ENCODE measurements around the gene EEF1AKMT3. TPM values are rescaled to one million over a fixed set of nuclear protein-coding genes. Genes with fewer than 3 reads are reported as not detected.

EEF1AKMT3 gene
- total and polyA plus RNA-seq, 2 experiments from 2014 or later: 1.3 to 5.3 TPM

- H3K27me3 Mint-ChIP-seq (ENCODE audit: insufficient read depth, low read depth, poor library complexity): peaks cover 2% of the 10 kb centered on the region
- Histone ChIP-seq H4K20me1 (replicated peaks; ENCODE audit: insufficient read depth) (0 out of 2 replicates have a peak, but pooled peaks cover under 1% of the 10 kb centered on the region), H3K79me2 (replicated peaks; ENCODE audit: insufficient read depth) (no peaks in the 10 kb centered on the region), H3K4me3 (no peak overlapping the region), H3K36me3 (ENCODE audit: insufficient read depth) (peaks cover 3% of the 10 kb centered on the region; the same call in 1 of the 2 replicates), H3K27me3 (ENCODE audit: insufficient read depth) (no peaks in the 10 kb centered on the region), H3F3A (replicated peaks; ENCODE audit: low read depth) (no peaks in the 10 kb centered on the region), H3K9me2 (ENCODE audit: insufficient read depth) (no peaks in the 10 kb centered on the region), H2AFZ (no peak overlapping the region), H3K4me2 (no peak overlapping the region), H3K27ac (ENCODE audit: low read depth) (no peak overlapping the region), H3K4me1 (ENCODE audit: insufficient read depth) (peaks cover 2% of the 10 kb centered on the region; the same call in 1 of the 2 replicates)
- H3K27ac Mint-ChIP-seq: no peak overlapping the region
- H3K36me3 Mint-ChIP-seq (ENCODE audit: low read depth): peaks cover 4% of the 10 kb centered on the region
- no peak for ATAC-seq
- H3K4me1 Mint-ChIP-seq: no peaks in the 10 kb centered on the region
- H3K4me3 Mint-ChIP-seq: no peak overlapping the region
- no peak for TF ChIP-seq ZNF462 (CRISPR knock-in tag; IDR thresholded peaks at IDR 0.05)
- TF ChIP-seq JUNB (IDR thresholded peaks at IDR 0.05; ENCODE audit: unreplicated experiment): no peak
- no peak for TF ChIP-seq EZH2phosphoT487 (IDR thresholded peaks at IDR 0.05; ENCODE audit: unreplicated experiment)
- no peak for TF ChIP-seq POLR2AphosphoS5 (IDR thresholded peaks at IDR 0.05; ENCODE audit: low read depth)
- TF ChIP-seq NANOG (IDR thresholded peaks at IDR 0.05; ENCODE audit: borderline replicate concordance): no peak
- no peak for TF ChIP-seq STAT1 (IDR thresholded peaks at IDR 0.05; ENCODE audit: unreplicated experiment)
- TF ChIP-seq REST (IDR thresholded peaks at IDR 0.05; ENCODE audit: unreplicated experiment): no peak
- TF ChIP-seq ZNF114 (CRISPR knock-in tag; IDR thresholded peaks at IDR 0.05): no peak
- TF ChIP-seq ZNF331 (CRISPR knock-in tag; IDR thresholded peaks at IDR 0.05; ENCODE audit: low read depth): no peak
- TF ChIP-seq EZH2 (IDR thresholded peaks at IDR 0.05; ENCODE audit: low read depth, unreplicated experiment): no peak
- DNase-seq (ENCODE audit: low spot score): no peak
- no peaks in the 10 kb centered on the region for H3K9me3 Mint-ChIP-seq
These were observed 30.2 kb downstream of the EEF1AKMT3 start for GRCh38 chr12:57802607-57803006.
